ENCODE data around the gene TIAM2. TPM values are rescaled to one million over a fixed set of nuclear protein-coding genes. Genes with fewer than 3 reads are reported as not detected.
"Not testable (repeated sequence)": the region's sequence is repeated elsewhere in the genome, so short reads cannot be mapped to it uniquely, and the experiment has no call there.

TIAM2 gene
- total RNA-seq, 1 donor from 2014 or later: 6.2 TPM

GRCh38 chr6:154956771-154957522 lies 38.2 kb upstream of the TIAM2 start:
- ATAC-seq: no peak
- Histone ChIP-seq H3K27me3 (no peaks in the 10 kb centered on the region), H3K36me3 (no peaks in the 10 kb centered on the region), H3K9me3 (no peaks in the 10 kb centered on the region), H3K27ac (no peak overlapping the region), H3K4me1 (no peaks in the 10 kb centered on the region), H3K4me3 (no peak overlapping the region)
- TF ChIP-seq CTCF (IDR thresholded peaks at IDR 0.05): no peak
- intact Hi-C loops (cut with DNase I): no loop called here
- DNase-seq: no peak

GRCh38 chr6:154958469-154958868 lies 36.6 kb upstream of the TIAM2 start:
- ATAC-seq (no peak), DNase-seq (no peak)
- H3K4me3 ChIP-seq: no peak overlapping the region
- H3K9me3 ChIP-seq: no peaks in the 10 kb centered on the region
- H3K36me3 ChIP-seq: no peaks in the 10 kb centered on the region
- H3K27me3 ChIP-seq: no peaks in the 10 kb centered on the region
- H3K4me1 ChIP-seq: no peaks in the 10 kb centered on the region
- intact Hi-C loops (cut with DNase I): no loop called here
- no peak overlapping the region for H3K27ac ChIP-seq
- TF ChIP-seq CTCF (IDR thresholded peaks at IDR 0.05): no peak

GRCh38 chr6:154960299-154960843 lies 34.7 kb upstream of the TIAM2 start:
- Histone ChIP-seq H3K27me3 (no peaks in the 10 kb centered on the region), H3K36me3 (no peaks in the 10 kb centered on the region), H3K9me3 (no peaks in the 10 kb centered on the region), H3K4me3 (no peak overlapping the region), H3K4me1 (no peaks in the 10 kb centered on the region), H3K27ac (no peak overlapping the region)
- ATAC-seq (no peak), DNase-seq (no peak)
- TF ChIP-seq CTCF (IDR thresholded peaks at IDR 0.05): no peak
- intact Hi-C loops (cut with DNase I): no loop called here

GRCh38 chr6:154960854-154961530 lies 34.1 kb upstream of the TIAM2 start:
- no peaks in the 10 kb centered on the region for H3K9me3 ChIP-seq
- DNase-seq (no peak), ATAC-seq (no peak)
- no peaks in the 10 kb centered on the region for H3K27me3 ChIP-seq
- H3K4me3 ChIP-seq: no peak overlapping the region
- H3K27ac ChIP-seq: no peak overlapping the region
- no peaks in the 10 kb centered on the region for H3K4me1 ChIP-seq
- H3K36me3 ChIP-seq: no peaks in the 10 kb centered on the region
- no peak for TF ChIP-seq CTCF (IDR thresholded peaks at IDR 0.05)
- intact Hi-C loops (cut with DNase I): no loop called here

GRCh38 chr6:154962753-154963152 lies 32.4 kb upstream of the TIAM2 start:
- intact Hi-C loops (cut with DNase I): no loop called here
- H3K4me1 ChIP-seq: no peaks in the 10 kb centered on the region
- H3K27ac ChIP-seq: no peak overlapping the region
- TF ChIP-seq CTCF (IDR thresholded peaks at IDR 0.05): no peak
- no peak for DNase-seq
- ATAC-seq: no peak
- no peaks in the 10 kb centered on the region for H3K9me3 ChIP-seq
- H3K4me3 ChIP-seq: no peak overlapping the region
- no peaks in the 10 kb centered on the region for H3K27me3 ChIP-seq
- H3K36me3 ChIP-seq: no peaks in the 10 kb centered on the region

GRCh38 chr6:154966065-154966770 lies 28.9 kb upstream of the TIAM2 start:
- H3K4me3 ChIP-seq; H3K4me1 ChIP-seq; H3K36me3 ChIP-seq; H3K27me3 ChIP-seq; H3K9me3 ChIP-seq; ATAC-seq; intact Hi-C loops (cut with DNase I); DNase-seq; H3K27ac ChIP-seq: not testable (repeated sequence)
